ENCODE data around the gene AQP12A. TPM values are rescaled to one million over a fixed set of nuclear protein-coding genes. Genes with fewer than 3 reads are reported as not detected.

AQP12A gene
- polyA plus RNA-seq, 1 of the 3 experiments (the other 2 are of a cell fraction), result not detected

- H3K27me3 ChIP-seq (ENCODE audit: insufficient read depth), result no peaks in the 10 kb centered on the region
- TF ChIP-seq USF1 (IDR thresholded peaks at IDR 0.05; ENCODE audit: borderline replicate concordance, low read depth), result no peak
- no peak for TF ChIP-seq TCF12 (IDR thresholded peaks at IDR 0.05)
- TF ChIP-seq RFX5 (IDR thresholded peaks at IDR 0.05; ENCODE audit: low read length), result no peak
- no peak for TF ChIP-seq TEAD4 (IDR thresholded peaks at IDR 0.05; ENCODE audit: borderline replicate concordance, insufficient read depth)
- TF ChIP-seq GATA2 (CRISPR knock-in tag; IDR thresholded peaks at IDR 0.05), result no peak
- TF ChIP-seq YY1 (IDR thresholded peaks at IDR 0.05; ENCODE audit: low read depth), result no peak
- no peak for TF ChIP-seq TAF1 (IDR thresholded peaks at IDR 0.05; ENCODE audit: borderline replicate concordance, low read depth, low read length)
- no peak for TF ChIP-seq REST (IDR thresholded peaks at IDR 0.05; ENCODE audit: low read depth, low read length)
- TF ChIP-seq MXI1 (IDR thresholded peaks at IDR 0.05; ENCODE audit: low read depth, low read length), result no peak
- TF ChIP-seq ZBTB33 (IDR thresholded peaks at IDR 0.05; ENCODE audit: borderline replicate concordance, low read depth), result no peak
- no peak for TF ChIP-seq POLR2AphosphoS5 (IDR thresholded peaks at IDR 0.05; ENCODE audit: low read depth, low read length)
- TF ChIP-seq CTCF (IDR thresholded peaks at IDR 0.05), result no peak
- TF ChIP-seq RXRA (IDR thresholded peaks at IDR 0.05; ENCODE audit: borderline replicate concordance, low read depth), result no peak
- TF ChIP-seq ELF1 (IDR thresholded peaks at IDR 0.05), result no peak
- TF ChIP-seq MAX (IDR thresholded peaks at IDR 0.05; ENCODE audit: low read depth), result no peak
- no peak for TF ChIP-seq FOXJ3 (CRISPR knock-in tag; IDR thresholded peaks at IDR 0.05)
- no peak for TF ChIP-seq RCOR1 (IDR thresholded peaks at IDR 0.05; ENCODE audit: low read length)
- H4K20me1 ChIP-seq (ENCODE audit: insufficient read depth), result no peaks in the 10 kb centered on the region
- H3K9me2 ChIP-seq, result no peaks in the 10 kb centered on the region
- H3K79me2 ChIP-seq (ENCODE audit: insufficient read depth), result no peaks in the 10 kb centered on the region
- no peak overlapping the region for H2AFZ ChIP-seq (ENCODE audit: low read depth)
- no peak overlapping the region for H3K9ac ChIP-seq
- peaks cover 0 to 26% of the 10 kb centered on the region in 2 experiments; a peak in 1 of 4 replicates for H3K4me1 ChIP-seq (ENCODE audit: control insufficient read depth in 1 of 2, insufficient read depth in 2 of 2, low read depth in 1 of 2, low read length in 1 of 2)
- 84% methylated on average over 6 of the region's 12 CpGs for WGBS (ENCODE audit: low lambda C conversion rate)
- no peaks in the 10 kb centered on the region for H3K36me3 ChIP-seq (replicated peaks in 1 of 2; ENCODE audit: control insufficient read depth in 1 of 2, insufficient read depth in 2 of 2, low read length in 1 of 2)
- H3K4me3 ChIP-seq (ENCODE audit: low read depth in 2 of 2, low read length in 1 of 2), result no peak overlapping the region
- ChIA-PET CTCF (interaction anchor here (0.9 to 2.9 kb wide), 3 partner anchors 10 to 115 kb away, joined by 3 to 9 read pairs (median 8); no protein-coding TSS in a partner anchor), POLR2A (no interaction called here)
- no peak overlapping the region for H3K4me2 ChIP-seq
- H3K9me3 ChIP-seq, result no peaks in the 10 kb centered on the region
- no peaks in the 10 kb centered on the region for H3F3A ChIP-seq (replicated peaks; ENCODE audit: insufficient read depth)
- H3K27ac ChIP-seq (ENCODE audit: low read depth in 2 of 2, low read length in 1 of 2), result no peak overlapping the region
- DNase-seq, result no peak
These were observed 33.6 kb downstream of the AQP12A start for GRCh38 chr2:240725266-240725665.

Data from SK-N-SH (cell line).